GM19372 (cell line): ENCODE measurements around the gene PGAP6.
"Not testable (repeated sequence)": the region's sequence is repeated elsewhere in the genome, so short reads cannot be mapped to it uniquely, and the experiment has no call there.

Experiments
- ATAC-seq: cut with Tn5 transposase; IDR thresholded peaks from one replicate; pipeline ENCODE4 v1.9.1; 2021; ENCODE audit warnings: mild to moderate bottlenecking, low read depth, moderate library complexity; ENCODE audit not compliant: unreplicated experiment

The PGAP6 gene

GRCh38 chr16:334861-335632 is 46.7 kb downstream of the PGAP6 start:
- not testable (repeated sequence) for ATAC-seq

- not testable (repeated sequence) for ATAC-seq
Measured at GRCh38 chr16:334164-334832, 47.5 kb downstream of the PGAP6 start.

GRCh38 chr16:333406-334094 is 48.2 kb downstream of the PGAP6 start:
- no peak for ATAC-seq

GRCh38 chr16:331181-331814 is 50.5 kb downstream of the PGAP6 start:
- not testable (repeated sequence) for ATAC-seq

GRCh38 chr16:330741-331140 is 51.0 kb downstream of the PGAP6 start:
- ATAC-seq = no peak

- no peak for ATAC-seq
Measured at GRCh38 chr16:325375-326145, 56.2 kb downstream of the PGAP6 start.

GRCh38 chr16:324451-325334 is 57.1 kb downstream of the PGAP6 start:
- no peak for ATAC-seq

GRCh38 chr16:324201-324450 is 57.7 kb downstream of the PGAP6 start:
- ATAC-seq = no peak

- no peak for ATAC-seq
Measured at GRCh38 chr16:322476-323143, 59.2 kb downstream of the PGAP6 start.

- no peak for ATAC-seq
Measured at GRCh38 chr16:321532-321931, 60.2 kb downstream of the PGAP6 start.
